Astrocyte of the spinal cord (primary cell): Measurements from ENCODE around the gene RTL5.

ENCODE experiments used
- DNase-seq: peaks from one replicate; pipeline ENCODE4 v3.0.0; 2011; ENCODE audit warnings: low read depth, low spot score
- H3K4me3 ChIP-seq: 2 replicates; pipeline ENCODE4 v1.5.1; 2011; ENCODE audit warnings: low read depth, mild to moderate bottlenecking, low read length, moderate library complexity
- CTCF ChIP-seq: IDR thresholded peaks from 2 replicates; pipeline ENCODE4 v1.5.1; 2012; ENCODE audit warnings: low read depth, mild to moderate bottlenecking, low read length, inconsistent platforms
- in situ Hi-C: cut with HindIII; loops from 2 replicates; pipeline ENCODE4 v1.10.0; 2017; ENCODE audit warnings: low sequenced_read_pairs

The RTL5 gene

GRCh38 chrX:72120837-72121236, 10.9 kb downstream of the RTL5 start:
- H3K4me3 ChIP-seq: no peak overlapping the region
- in situ Hi-C loops: no loop called here
- no peak for TF ChIP-seq CTCF
- no peak for DNase-seq

GRCh38 chrX:72117636-72118210, 14.0 kb downstream of the RTL5 start:
- no peak overlapping the region for H3K4me3 ChIP-seq
- in situ Hi-C loops: no loop called here
- TF ChIP-seq CTCF: no peak
- no peak for DNase-seq

- in situ Hi-C loops: no loop called here
These were observed 16.3 kb downstream of the RTL5 start for GRCh38 chrX:72115380-72115779.

GRCh38 chrX:72114807-72115206, 16.9 kb downstream of the RTL5 start:
- no peak for DNase-seq
- no peak overlapping the region for H3K4me3 ChIP-seq
- in situ Hi-C loops: no loop called here
- no peak for TF ChIP-seq CTCF

More at GRCh38 chrX:72115380-72115779, 16.3 kb downstream of the RTL5 start:
- DNase-seq: no peak
- no peak overlapping the region for H3K4me3 ChIP-seq
- no peak for TF ChIP-seq CTCF

- in situ Hi-C loops: no loop called here
- H3K4me3 ChIP-seq: no peak overlapping the region
- no peak for TF ChIP-seq CTCF
- no peak for DNase-seq
These were observed 17.4 kb downstream of the RTL5 start for GRCh38 chrX:72114306-72114705.

- in situ Hi-C loops: no loop called here
- no peak overlapping the region for H3K4me3 ChIP-seq
- no peak for TF ChIP-seq CTCF
- no peak for DNase-seq
These were observed 18.3 kb downstream of the RTL5 start for GRCh38 chrX:72113461-72113860.
